HG02943 (cell line): Measurements from ENCODE around the gene IL36G.

Experiments used
- ATAC-seq: cut with Tn5 transposase; IDR thresholded peaks from one replicate; pipeline ENCODE4 v1.9.1; 2021; ENCODE audit warnings: mild to moderate bottlenecking, low read depth, moderate library complexity; ENCODE audit not compliant: unreplicated experiment

The IL36G gene

DNA sequence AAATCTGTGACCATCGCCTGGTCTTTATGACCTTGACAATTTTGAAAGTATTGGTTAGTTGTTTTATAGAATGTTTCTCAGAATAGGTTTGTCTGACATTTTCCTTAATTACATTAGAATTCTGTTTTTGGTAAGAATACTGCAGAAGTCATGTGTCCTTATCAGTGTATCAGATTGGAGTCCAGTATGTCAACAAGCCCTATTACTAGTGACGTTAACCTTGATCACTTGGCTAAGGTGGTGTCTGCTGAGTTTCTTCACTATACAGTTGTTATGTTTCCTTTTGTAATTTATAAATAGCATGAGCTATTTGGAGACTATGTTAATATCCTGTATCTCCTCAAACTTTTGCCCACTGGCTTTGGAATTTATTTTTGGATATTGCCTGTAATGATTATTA is 10.8 kb upstream of the IL36G start:
- no peak for ATAC-seq

GRCh38 chr2:112972423-112973086 is 5.3 kb upstream of the IL36G start:
- ATAC-seq, result no peak

DNA sequence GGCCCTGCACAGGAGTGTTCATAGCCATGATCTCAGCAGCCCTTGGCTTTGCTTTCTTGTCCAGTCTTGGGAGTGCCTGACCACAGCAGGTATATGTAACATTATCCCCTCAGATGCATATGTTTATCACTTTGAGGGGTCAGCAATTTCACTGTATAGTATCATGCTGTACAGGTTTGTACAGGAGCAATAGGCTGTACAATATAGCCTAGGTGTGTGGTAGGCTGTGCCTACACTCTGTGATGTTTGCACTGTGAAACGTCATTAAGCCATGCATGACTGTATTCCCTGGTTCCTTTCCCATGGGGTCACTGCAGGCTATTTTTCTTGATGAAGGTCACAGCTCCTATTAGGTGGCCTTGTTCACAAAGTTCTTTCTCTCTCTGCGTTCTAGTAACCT is 4.7 kb upstream of the IL36G start:
- no peak for ATAC-seq

- no peak for ATAC-seq
Measured at GRCh38 chr2:112979731-112980130, 1.9 kb downstream of the IL36G start.

DNA sequence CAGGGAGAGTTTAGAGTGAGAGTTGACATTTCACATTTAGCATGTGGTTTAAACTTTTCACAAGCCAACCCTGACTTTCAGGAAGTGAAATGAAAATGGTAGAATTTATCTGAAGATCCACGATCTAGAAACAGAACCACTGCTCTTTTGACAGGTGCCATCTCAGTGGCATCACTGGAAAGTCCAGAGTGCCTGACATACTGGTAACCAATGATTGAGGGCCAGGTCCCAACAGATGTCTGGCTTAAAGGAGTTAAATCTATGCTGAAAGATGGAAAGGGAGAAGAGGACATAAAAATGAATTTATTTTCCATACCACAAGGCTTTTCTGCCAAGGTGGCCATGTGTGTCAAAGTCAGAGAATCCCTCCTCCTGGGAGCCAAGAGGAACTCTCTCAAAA is 2.7 kb downstream of the IL36G start:
- ATAC-seq, result no peak

GRCh38 chr2:112985090-112985489 is 7.3 kb downstream of the IL36G start:
- no peak for ATAC-seq

DNA sequence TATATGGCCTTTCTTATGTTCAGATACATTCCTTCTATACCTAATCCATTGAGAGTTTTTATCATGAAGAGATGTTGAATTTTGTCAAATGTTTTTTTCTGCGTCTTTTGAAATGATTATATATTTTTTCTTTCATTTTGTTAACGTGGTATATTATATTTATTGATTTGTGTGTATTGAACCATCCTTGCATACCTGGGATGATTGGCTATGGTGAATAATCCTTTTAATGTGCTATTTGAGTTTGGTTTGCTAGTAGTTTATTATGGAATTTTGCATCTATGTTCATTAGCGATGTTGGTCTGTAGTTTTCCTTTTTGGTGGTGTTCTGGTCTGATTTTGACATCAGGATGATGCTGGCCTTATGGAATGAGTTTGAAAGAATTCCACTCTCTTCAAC is 11.8 kb downstream of the IL36G start:
- no peak for ATAC-seq

GRCh38 chr2:112993831-112994230 is 16.0 kb downstream of the IL36G start:
- ATAC-seq, result no peak

DNA sequence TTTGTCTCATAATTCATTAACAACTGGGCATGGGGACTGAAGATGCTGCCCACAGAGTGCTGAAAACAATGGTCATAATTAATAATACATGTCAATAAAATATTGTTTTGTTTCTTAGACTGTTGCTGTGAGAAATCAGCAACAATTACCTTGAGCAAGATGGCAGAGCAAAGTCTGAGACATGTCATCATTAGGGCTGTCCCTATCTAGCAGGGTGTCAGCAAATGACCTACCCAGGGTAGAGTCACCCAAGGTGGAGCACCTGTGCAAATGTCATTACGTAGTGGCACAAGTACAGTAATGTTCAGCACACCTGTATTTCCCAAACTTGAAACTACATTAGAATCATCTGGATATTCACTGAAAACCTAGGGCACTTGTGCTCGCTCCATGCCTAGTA is 16.8 kb downstream of the IL36G start:
- no peak for ATAC-seq

DNA sequence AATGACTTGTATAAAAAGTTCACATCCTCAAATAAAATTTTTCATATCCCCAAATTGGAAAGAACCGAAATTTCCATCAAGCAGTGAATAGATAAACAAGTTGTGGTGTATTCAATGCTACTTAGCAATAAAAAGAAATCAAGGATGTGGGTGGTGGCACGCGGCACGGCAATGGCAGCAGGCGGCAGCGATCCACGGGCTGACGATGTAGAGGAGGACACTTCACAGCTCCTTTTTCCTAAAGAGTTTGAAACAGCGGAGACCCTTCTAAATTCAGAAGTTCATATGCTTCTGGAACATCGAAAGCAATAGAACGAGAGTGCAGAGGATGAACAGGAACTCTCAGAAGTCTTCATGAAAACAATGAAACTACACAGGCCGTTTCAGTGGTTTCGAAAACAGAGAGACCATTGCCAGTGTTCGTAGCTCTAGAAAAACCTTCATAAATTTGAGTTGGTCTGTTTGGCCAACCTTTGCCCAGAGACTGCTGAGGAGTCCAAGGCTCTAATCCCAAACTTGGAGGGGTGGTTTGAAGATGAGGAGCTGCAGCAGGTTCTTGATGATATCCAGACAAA is 17.6 kb downstream of the IL36G start:
- no peak for ATAC-seq

- ATAC-seq, result no peak
Measured at GRCh38 chr2:112996635-112997034, 18.8 kb downstream of the IL36G start.

- ATAC-seq, result no peak
Measured at GRCh38 chr2:112997151-112997550, 19.3 kb downstream of the IL36G start.

GRCh38 chr2:113000436-113000835 is 22.6 kb downstream of the IL36G start:
- ATAC-seq, result no peak

- ATAC-seq, result no peak
Measured at GRCh38 chr2:113002677-113003076, 24.9 kb downstream of the IL36G start.

GRCh38 chr2:113005030-113005509 is 27.3 kb downstream of the IL36G start, which contains the start of gene IL36A:
IL36A (plus strand) TSS chr2:113005459; CDS start chr2:113005872, 413 bp downstream.
- no peak for ATAC-seq

DNA sequence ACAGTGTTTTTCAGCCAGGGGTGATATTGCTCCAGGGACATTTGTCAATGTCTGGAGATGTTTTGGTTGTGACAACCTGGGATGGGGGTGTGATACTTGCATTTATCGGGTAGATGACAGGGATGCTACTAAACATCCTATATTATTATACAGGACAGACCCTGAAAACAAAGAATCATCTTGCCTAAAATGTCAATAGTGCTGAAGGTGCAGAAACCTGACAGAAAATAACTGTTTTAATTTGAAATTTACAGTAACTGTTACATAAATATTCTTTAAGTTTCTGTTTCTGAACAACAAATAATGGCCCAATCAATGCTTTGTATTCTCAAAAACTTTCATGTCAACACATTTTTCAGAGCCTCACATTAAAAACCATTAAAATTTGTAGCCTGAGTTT is 29.4 kb downstream of the IL36G start:
- no peak for ATAC-seq

GRCh38 chr2:113009622-113010021 is 31.8 kb downstream of the IL36G start:
- ATAC-seq, result no peak

- no peak for ATAC-seq
Measured at GRCh38 chr2:113010088-113010487, 32.3 kb downstream of the IL36G start.

DNA sequence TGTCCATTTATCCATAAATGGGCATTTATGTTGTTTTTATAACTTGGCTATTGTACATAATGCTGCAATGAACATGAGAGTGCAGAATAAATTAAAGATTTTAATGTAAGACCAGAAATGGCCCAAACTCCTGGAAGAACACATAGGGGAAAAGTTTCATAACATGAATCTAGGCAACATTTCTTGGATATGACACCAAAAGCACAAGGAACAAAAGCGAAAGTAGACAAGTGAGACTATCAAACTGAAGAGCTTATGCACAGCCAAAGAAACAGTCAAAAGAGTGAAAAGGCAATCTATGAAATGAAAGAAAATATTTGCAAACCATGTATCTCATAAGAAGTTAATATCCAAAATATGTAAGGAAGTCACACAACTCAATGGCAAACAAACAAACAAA is 33.3 kb downstream of the IL36G start:
- ATAC-seq, result no peak

DNA sequence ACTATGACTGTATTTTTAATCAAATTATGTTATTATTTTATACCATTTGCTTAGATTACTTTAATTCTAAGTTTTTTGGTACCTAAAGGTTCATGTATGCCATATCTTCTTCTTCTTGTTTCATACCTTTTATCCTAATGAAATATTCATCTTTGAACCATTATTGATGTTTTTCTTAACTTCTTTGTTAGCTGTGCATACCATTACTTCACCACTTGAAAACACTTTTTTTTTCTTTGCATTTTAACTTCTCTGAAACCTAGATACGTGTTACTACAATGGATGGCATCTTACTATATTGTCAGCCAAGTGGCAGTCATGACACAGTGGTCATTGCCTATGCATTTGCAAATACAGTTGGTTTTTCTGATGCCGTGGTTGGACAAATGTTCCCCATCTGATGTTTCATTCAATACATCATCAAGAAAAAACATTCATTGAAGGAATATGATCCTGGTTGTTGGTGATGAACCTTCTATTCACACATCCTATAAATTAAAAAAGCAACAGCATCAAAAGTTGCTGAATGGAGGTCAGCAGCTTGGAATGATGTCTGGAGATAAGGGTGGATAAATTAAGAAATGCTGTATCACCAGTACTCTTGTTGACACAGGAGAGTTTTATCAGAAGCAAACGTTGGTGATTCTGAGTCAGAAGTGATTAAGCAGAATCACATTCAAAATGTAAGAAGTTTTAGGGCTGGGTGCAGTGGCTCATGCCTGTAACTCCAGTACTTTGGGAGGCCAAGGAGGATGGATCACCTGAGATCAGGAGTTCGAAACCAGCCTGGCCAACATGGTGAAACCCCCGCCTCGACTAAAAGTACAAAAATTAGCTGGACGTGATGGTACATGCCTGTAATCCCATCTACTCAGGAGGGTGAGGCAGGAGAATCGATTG is 34.9 kb downstream of the IL36G start:
- no peak for ATAC-seq

GRCh38 chr2:113013336-113013661 is 35.5 kb downstream of the IL36G start:
- ATAC-seq, result no peak
